ENCODE measurements around the gene ROBO1.

The ROBO1 gene

DNA sequence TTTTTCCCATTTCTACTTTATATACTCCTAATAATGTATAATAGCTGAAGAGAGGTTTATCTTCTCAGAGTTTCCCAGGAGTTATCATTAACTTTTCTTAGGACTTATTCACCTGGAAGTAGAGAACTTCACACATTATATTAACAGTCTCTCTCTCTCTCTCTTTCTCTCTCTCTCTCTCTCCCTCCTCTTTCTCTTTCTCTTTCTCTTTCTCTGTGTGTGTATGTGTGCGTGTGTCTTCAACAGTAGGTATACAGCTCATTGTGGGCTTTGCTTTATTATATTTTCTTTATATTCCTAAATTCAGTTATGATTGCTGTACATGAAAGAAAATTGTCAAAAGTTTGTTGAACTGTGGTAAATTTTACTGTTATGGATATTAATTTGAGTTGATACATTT lies 353.8 kb downstream of the ROBO1 start:
- Histone ChIP-seq H3K27ac (no peak overlapping the region), H3K27me3 (no peaks in the 10 kb centered on the region), H3K9me3 (no peaks in the 10 kb centered on the region), H3K4me1 (ENCODE audit: control insufficient read depth in 1 of 2, insufficient read depth in 1 of 2, low read depth in 1 of 2, low read length in 1 of 2) (no peaks in the 10 kb centered on the region), H3K36me3 (no peaks in the 10 kb centered on the region), H3K4me3 (ENCODE audit: low read depth in 1 of 2, low read length in 1 of 2) (no peak overlapping the region)
- TF ChIP-seq, protein P1, sequence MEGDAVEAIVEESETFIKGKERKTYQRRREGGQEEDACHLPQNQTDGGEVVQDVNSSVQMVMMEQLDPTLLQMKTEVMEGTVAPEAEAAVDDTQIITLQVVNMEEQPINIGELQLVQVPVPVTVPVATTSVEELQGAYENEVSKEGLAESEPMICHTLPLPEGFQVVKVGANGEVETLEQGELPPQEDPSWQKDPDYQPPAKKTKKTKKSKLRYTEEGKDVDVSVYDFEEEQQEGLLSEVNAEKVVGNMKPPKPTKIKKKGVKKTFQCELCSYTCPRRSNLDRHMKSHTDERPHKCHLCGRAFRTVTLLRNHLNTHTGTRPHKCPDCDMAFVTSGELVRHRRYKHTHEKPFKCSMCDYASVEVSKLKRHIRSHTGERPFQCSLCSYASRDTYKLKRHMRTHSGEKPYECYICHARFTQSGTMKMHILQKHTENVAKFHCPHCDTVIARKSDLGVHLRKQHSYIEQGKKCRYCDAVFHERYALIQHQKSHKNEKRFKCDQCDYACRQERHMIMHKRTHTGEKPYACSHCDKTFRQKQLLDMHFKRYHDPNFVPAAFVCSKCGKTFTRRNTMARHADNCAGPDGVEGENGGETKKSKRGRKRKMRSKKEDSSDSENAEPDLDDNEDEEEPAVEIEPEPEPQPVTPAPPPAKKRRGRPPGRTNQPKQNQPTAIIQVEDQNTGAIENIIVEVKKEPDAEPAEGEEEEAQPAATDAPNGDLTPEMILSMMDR (IDR thresholded peaks at IDR 0.05): no peak

DNA sequence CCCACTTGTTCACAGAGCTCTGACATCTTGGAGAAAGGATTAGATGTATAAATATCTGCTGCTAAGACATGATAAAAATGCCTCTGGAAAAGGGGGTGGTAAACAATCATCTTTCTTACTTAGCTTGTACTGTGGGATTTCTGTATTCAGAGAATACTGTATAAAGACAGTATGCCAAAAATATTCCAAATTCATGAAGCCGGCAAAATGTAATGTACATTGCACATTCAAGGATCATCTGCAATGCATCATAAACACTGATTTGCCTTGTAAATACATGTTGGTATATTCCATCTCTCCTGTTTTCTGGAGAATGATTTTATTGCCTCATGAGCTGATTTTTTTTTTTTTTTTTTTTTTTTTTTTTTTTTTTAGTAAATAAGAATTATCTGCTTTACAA lies 355.3 kb downstream of the ROBO1 start:
- Histone ChIP-seq H3K4me1 (ENCODE audit: control insufficient read depth in 1 of 2, insufficient read depth in 1 of 2, low read depth in 1 of 2, low read length in 1 of 2) (no peaks in the 10 kb centered on the region), H3K9me3 (no peaks in the 10 kb centered on the region), H3K27me3 (no peaks in the 10 kb centered on the region), H3K36me3 (no peaks in the 10 kb centered on the region), H3K4me3 (ENCODE audit: low read depth in 1 of 2, low read length in 1 of 2) (no peak overlapping the region), H3K27ac (no peak overlapping the region)
- TF ChIP-seq, protein P1 (IDR thresholded peaks at IDR 0.05): no peak

DNA sequence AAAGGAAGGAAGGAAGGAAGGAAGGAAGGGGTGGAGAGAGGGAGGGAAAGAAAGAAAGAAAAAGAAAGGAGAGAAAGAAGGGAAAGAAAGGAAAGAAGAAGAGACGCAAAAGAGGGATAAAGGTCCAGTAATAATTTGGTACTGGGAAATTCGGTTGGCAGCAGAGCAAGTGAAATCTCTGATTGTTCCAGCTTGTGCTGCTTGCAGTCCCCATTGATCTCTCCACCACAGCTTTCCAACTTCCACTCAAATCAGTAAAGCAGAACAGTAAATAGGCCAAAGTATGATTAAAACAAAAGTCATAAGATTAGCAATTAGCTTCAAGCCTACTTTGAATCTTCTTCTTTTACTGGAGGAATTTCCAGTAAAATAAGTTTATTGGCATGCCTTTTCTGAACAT lies 357.2 kb downstream of the ROBO1 start:
- no peak overlapping the region for H3K27ac ChIP-seq
- H3K27me3 ChIP-seq: no peaks in the 10 kb centered on the region
- TF ChIP-seq, protein P1 (IDR thresholded peaks at IDR 0.05): no peak
- H3K9me3 ChIP-seq: no peaks in the 10 kb centered on the region
- no peaks in the 10 kb centered on the region for H3K36me3 ChIP-seq
- no peak overlapping the region for H3K4me3 ChIP-seq (ENCODE audit: low read depth in 1 of 2, low read length in 1 of 2)
- H3K4me1 ChIP-seq (ENCODE audit: control insufficient read depth in 1 of 2, insufficient read depth in 1 of 2, low read depth in 1 of 2, low read length in 1 of 2): no peaks in the 10 kb centered on the region

DNA sequence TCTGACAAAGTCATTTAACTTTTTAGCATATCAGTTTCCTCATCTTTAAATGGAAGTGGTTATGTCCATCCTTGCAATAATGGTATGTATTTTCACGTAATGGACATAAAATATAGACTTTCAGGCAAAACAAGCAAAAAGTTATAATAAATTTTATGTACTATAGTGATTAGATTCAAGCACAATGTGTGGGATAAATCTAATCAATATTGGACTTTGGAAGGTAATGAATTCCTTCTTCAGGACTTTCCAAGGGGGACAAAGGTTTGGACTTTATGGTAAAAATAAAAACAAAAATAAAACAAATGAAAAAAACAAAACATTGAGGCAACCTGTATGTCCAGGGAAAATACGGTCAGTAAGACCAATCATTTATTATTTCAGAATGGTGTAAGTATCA lies 357.7 kb downstream of the ROBO1 start:
- H3K9me3 ChIP-seq: no peaks in the 10 kb centered on the region
- no peaks in the 10 kb centered on the region for H3K27me3 ChIP-seq
- no peaks in the 10 kb centered on the region for H3K36me3 ChIP-seq
- H3K27ac ChIP-seq: no peak overlapping the region
- H3K4me1 ChIP-seq (ENCODE audit: control insufficient read depth in 1 of 2, insufficient read depth in 1 of 2, low read depth in 1 of 2, low read length in 1 of 2): no peaks in the 10 kb centered on the region
- no peak overlapping the region for H3K4me3 ChIP-seq (ENCODE audit: low read depth in 1 of 2, low read length in 1 of 2)
- TF ChIP-seq, protein P1 (IDR thresholded peaks at IDR 0.05): no peak

DNA sequence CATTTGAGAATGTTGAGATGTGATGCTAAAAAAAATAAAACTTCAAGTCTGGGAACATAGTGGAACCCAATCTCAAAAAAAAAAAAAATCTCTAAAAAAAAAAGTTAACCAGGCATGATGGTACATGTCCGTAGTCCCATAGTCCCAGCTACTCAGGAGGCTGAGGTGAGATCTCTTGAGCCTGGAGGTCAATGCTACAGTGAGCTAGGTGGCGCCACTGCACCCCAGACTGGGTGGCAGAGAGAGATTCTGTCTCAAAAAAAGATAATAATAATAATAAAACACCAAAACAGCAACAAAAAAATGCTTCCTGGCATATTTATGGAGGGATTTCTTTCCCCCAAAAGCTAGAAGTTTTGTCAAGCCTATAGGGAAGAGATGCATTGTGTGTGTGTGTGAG lies 361.6 kb downstream of the ROBO1 start:
- TF ChIP-seq, protein P1 (IDR thresholded peaks at IDR 0.05): no peak
- no peaks in the 10 kb centered on the region for H3K9me3 ChIP-seq
- H3K27ac ChIP-seq: no peak overlapping the region
- H3K4me1 ChIP-seq (ENCODE audit: control insufficient read depth in 1 of 2, insufficient read depth in 1 of 2, low read depth in 1 of 2, low read length in 1 of 2): no peaks in the 10 kb centered on the region
- H3K27me3 ChIP-seq: no peaks in the 10 kb centered on the region
- H3K36me3 ChIP-seq: no peaks in the 10 kb centered on the region
- no peak overlapping the region for H3K4me3 ChIP-seq (ENCODE audit: low read depth in 1 of 2, low read length in 1 of 2)

DNA sequence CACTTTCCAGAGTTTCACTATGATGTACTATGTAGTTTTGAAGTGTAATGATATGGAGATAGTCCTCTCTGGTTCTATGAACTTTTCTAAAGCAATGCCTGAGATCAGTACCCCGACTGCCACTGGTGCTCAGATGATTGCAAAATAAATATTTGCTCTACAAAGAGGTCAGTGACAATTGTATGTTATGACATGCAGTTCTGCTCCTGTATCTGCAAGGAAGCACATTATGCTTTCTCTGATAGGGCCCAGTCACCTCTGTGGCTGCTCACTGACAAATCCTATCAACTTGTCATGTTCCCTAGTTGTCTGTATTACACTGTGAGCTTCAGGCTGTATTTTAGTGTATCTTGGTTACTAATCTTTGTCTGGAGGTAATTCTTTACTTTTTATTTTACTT lies 362.6 kb downstream of the ROBO1 start:
- TF ChIP-seq, protein P1 (IDR thresholded peaks at IDR 0.05): no peak
- H3K4me1 ChIP-seq (ENCODE audit: control insufficient read depth in 1 of 2, insufficient read depth in 1 of 2, low read depth in 1 of 2, low read length in 1 of 2): no peaks in the 10 kb centered on the region
- H3K4me3 ChIP-seq (ENCODE audit: low read depth in 1 of 2, low read length in 1 of 2): no peak overlapping the region
- H3K9me3 ChIP-seq: no peaks in the 10 kb centered on the region
- H3K27me3 ChIP-seq: no peaks in the 10 kb centered on the region
- H3K36me3 ChIP-seq: no peaks in the 10 kb centered on the region
- H3K27ac ChIP-seq: no peak overlapping the region
